ENCODE results near the gene YJU2. TPM values are rescaled to one million over a fixed set of nuclear protein-coding genes. Genes with fewer than 3 reads are reported as not detected.
A peak's percentile ranks its signal among the peaks of the same experiment; 100 is the strongest.

The YJU2 gene
- polyA plus RNA-seq, 1 donor from 2014 or later = 32.6 TPM

- H2AFZ ChIP-seq (ENCODE audit: low read depth, low read length) = no peak overlapping the region
- H3K36me3 ChIP-seq (ENCODE audit: insufficient read depth, low read length) = no peaks in the 10 kb centered on the region
- no peak overlapping the region for H3K9ac ChIP-seq (ENCODE audit: low read length)
- no peak overlapping the region for H3K4me3 ChIP-seq (ENCODE audit: low read length)
- H3K27ac ChIP-seq (ENCODE audit: low read length) = no peak overlapping the region
- no peaks in the 10 kb centered on the region for H3K9me2 ChIP-seq (ENCODE audit: insufficient read depth, low read length)
- no peak overlapping the region for H3K4me2 ChIP-seq (ENCODE audit: low read length)
- H3F3A ChIP-seq (ENCODE audit: insufficient read depth, low read length, poor library complexity, severe bottlenecking) = no peaks in the 10 kb centered on the region
- no peaks in the 10 kb centered on the region for H4K20me1 ChIP-seq (ENCODE audit: insufficient read depth)
- H3K27me3 ChIP-seq (ENCODE audit: insufficient read depth, low read depth, low read length) = no peaks in the 10 kb centered on the region
- no peaks in the 10 kb centered on the region for H3K79me2 ChIP-seq (replicated peaks; ENCODE audit: insufficient read depth, low read length)
- no peak for TF ChIP-seq TAF1 (IDR thresholded peaks at IDR 0.05; ENCODE audit: low read depth)
- no peak for TF ChIP-seq EZH2 (IDR thresholded peaks at IDR 0.05; ENCODE audit: borderline replicate concordance, insufficient read depth, low read length, poor library complexity, severe bottlenecking)
- TF ChIP-seq RAD21 (conservative IDR thresholded peaks at IDR 0.05) = peak; percentile 31
- peak; percentile 39 for TF ChIP-seq CTCF (IDR thresholded peaks at IDR 0.05; ENCODE audit: poor library complexity, severe bottlenecking)
- peak; percentile 29 for TF ChIP-seq SMC3 (conservative IDR thresholded peaks at IDR 0.05; ENCODE audit: poor library complexity)
- H3K9me3 ChIP-seq (ENCODE audit: low read length) = no peaks in the 10 kb centered on the region
Observed at GRCh38 chr19:4208385-4209094, 38.3 kb upstream of the YJU2 start.

- H3K27ac ChIP-seq (ENCODE audit: low read length) = no peak overlapping the region
- no peak overlapping the region for H3K9ac ChIP-seq (ENCODE audit: low read length)
- no peak overlapping the region for H3K4me3 ChIP-seq (ENCODE audit: low read length)
- no peaks in the 10 kb centered on the region for H3K79me2 ChIP-seq (replicated peaks; ENCODE audit: insufficient read depth, low read length)
- TF ChIP-seq CTCF (IDR thresholded peaks at IDR 0.05; ENCODE audit: poor library complexity, severe bottlenecking) = no peak
- no peak for TF ChIP-seq TAF1 (IDR thresholded peaks at IDR 0.05; ENCODE audit: low read depth)
- TF ChIP-seq SMC3 (conservative IDR thresholded peaks at IDR 0.05; ENCODE audit: poor library complexity) = no peak
- TF ChIP-seq MXI1 (conservative IDR thresholded peaks at IDR 0.05; ENCODE audit: poor library complexity, severe bottlenecking) = no peak
- no peak for TF ChIP-seq RAD21 (conservative IDR thresholded peaks at IDR 0.05)
- TF ChIP-seq EZH2 (IDR thresholded peaks at IDR 0.05; ENCODE audit: borderline replicate concordance, insufficient read depth, low read length, poor library complexity, severe bottlenecking) = no peak
- no peak for TF ChIP-seq EP300 (conservative IDR thresholded peaks at IDR 0.05; ENCODE audit: poor library complexity, severe bottlenecking)
- no peak for TF ChIP-seq POLR2AphosphoS5 (IDR thresholded peaks at IDR 0.05)
- TF ChIP-seq, protein P1, sequence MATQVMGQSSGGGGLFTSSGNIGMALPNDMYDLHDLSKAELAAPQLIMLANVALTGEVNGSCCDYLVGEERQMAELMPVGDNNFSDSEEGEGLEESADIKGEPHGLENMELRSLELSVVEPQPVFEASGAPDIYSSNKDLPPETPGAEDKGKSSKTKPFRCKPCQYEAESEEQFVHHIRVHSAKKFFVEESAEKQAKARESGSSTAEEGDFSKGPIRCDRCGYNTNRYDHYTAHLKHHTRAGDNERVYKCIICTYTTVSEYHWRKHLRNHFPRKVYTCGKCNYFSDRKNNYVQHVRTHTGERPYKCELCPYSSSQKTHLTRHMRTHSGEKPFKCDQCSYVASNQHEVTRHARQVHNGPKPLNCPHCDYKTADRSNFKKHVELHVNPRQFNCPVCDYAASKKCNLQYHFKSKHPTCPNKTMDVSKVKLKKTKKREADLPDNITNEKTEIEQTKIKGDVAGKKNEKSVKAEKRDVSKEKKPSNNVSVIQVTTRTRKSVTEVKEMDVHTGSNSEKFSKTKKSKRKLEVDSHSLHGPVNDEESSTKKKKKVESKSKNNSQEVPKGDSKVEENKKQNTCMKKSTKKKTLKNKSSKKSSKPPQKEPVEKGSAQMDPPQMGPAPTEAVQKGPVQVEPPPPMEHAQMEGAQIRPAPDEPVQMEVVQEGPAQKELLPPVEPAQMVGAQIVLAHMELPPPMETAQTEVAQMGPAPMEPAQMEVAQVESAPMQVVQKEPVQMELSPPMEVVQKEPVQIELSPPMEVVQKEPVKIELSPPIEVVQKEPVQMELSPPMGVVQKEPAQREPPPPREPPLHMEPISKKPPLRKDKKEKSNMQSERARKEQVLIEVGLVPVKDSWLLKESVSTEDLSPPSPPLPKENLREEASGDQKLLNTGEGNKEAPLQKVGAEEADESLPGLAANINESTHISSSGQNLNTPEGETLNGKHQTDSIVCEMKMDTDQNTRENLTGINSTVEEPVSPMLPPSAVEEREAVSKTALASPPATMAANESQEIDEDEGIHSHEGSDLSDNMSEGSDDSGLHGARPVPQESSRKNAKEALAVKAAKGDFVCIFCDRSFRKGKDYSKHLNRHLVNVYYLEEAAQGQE (IDR thresholded peaks at IDR 0.05; ENCODE audit: borderline replicate concordance) = no peak
- no peak overlapping the region for H3K4me2 ChIP-seq (ENCODE audit: low read length)
- no peaks in the 10 kb centered on the region for H4K20me1 ChIP-seq (ENCODE audit: insufficient read depth)
- H3K9me2 ChIP-seq (ENCODE audit: insufficient read depth, low read length) = no peaks in the 10 kb centered on the region
- H3F3A ChIP-seq (ENCODE audit: insufficient read depth, low read length, poor library complexity, severe bottlenecking) = no peaks in the 10 kb centered on the region
- no peaks in the 10 kb centered on the region for H3K27me3 ChIP-seq (ENCODE audit: insufficient read depth, low read depth, low read length)
- no peaks in the 10 kb centered on the region for H3K36me3 ChIP-seq (ENCODE audit: insufficient read depth, low read length)
- no peak overlapping the region for H2AFZ ChIP-seq (ENCODE audit: low read depth, low read length)
- H3K9me3 ChIP-seq (ENCODE audit: low read length) = no peaks in the 10 kb centered on the region
Observed at GRCh38 chr19:4210166-4210731, 36.6 kb upstream of the YJU2 start.
